Spinal cord (tissue), 10 donors: ENCODE results near the gene MTURN. TPM values are rescaled to one million over a fixed set of nuclear protein-coding genes. Genes with fewer than 3 reads are reported as not detected.
"Not testable (repeated sequence)": the region's sequence is repeated elsewhere in the genome, so short reads cannot be mapped to it uniquely, and the experiment has no call there.

Experiments used
- DNase-seq, 6 donors: peaks; one replicate each; pipeline versions ENCODE4 v3.0.0 to v3.0.0-alpha.2; 2013 to 2015; ENCODE audit warnings: low spot score in 6 of 6, low read depth in 4 of 6
- H3K27ac ChIP-seq: one replicate; pipeline ENCODE4 v1.5.1; 2013; ENCODE audit warnings: low read depth, low read length, control low read depth
- H3K27me3 ChIP-seq: one replicate; pipeline ENCODE4 v1.6.1; 2013; ENCODE audit warnings: low read length; ENCODE audit not compliant: control insufficient read depth, insufficient read depth
- H3K36me3 ChIP-seq: one replicate; pipeline ENCODE4 v1.6.1; 2013; ENCODE audit warnings: low read length; ENCODE audit not compliant: control insufficient read depth, insufficient read depth
- H3K4me1 ChIP-seq: one replicate; pipeline ENCODE4 v1.6.1; 2013; ENCODE audit warnings: low read length; ENCODE audit not compliant: control insufficient read depth, insufficient read depth
- H3K4me3 ChIP-seq: one replicate; pipeline ENCODE4 v1.5.1; 2013; ENCODE audit warnings: low read depth, low read length, control low read depth
- H3K9me3 ChIP-seq: one replicate; pipeline ENCODE4 v1.6.1; 2013; ENCODE audit warnings: low read length; ENCODE audit not compliant: control insufficient read depth, insufficient read depth
- WGBS: methylation state at CpG from one replicate; pipeline ENCODE4 v1.1.5; 2013; ENCODE audit warnings: missing lambda C conversion rate; ENCODE audit not compliant: insufficient coverage; 5-methylcytosine and 5-hydroxymethylcytosine counted together
- long read RNA-seq, 4 donors: transcript quantifications; one replicate each; lab custom pipeline, GENCODE V29; 2026
- polyA plus RNA-seq, 2 donors: library from polyadenylated mRNA; unstranded; fragments of 120-200 nt; gene quantifications; one replicate each; pipeline ENCODE4 v1.2.1, GENCODE V29; 2013; ENCODE audit not compliant: insufficient read length in 2 of 2
- total RNA-seq, 2 donors: library from RNA; depleted of rRNA in 1 of 2; stranded (reverse); fragments of 120-200 nt in 1 of 2; fragments of >200 nt in 1 of 2; gene quantifications; one replicate each; pipeline versions ENCODE4 v1.2.3 to v1.2.4, GENCODE V29; 2013 to 2014
- donor health status: healthy.

The MTURN gene
- total RNA-seq (100 to 1,000 TPM in 1 of 2 donors, 10 to 100 TPM in 1; 98.3 to 285 TPM), polyA plus RNA-seq (100 to 1,000 TPM; 169 to 218 TPM)
- long read RNA-seq, donor 1, full-length matches to known transcripts: 54 of 54 reads
- long read RNA-seq, donor 1, partial matches to known transcripts: 0 of 54 reads
- long read RNA-seq, donor 1, other reads (novel, unspliced or antisense): 0 of 54 reads
- long read RNA-seq, donor 2, full-length matches to known transcripts: 27 of 27 reads
- long read RNA-seq, donor 2, partial matches to known transcripts: 0 of 27 reads
- long read RNA-seq, donor 2, other reads (novel, unspliced or antisense): 0 of 27 reads
- long read RNA-seq, donor 3, full-length matches to known transcripts: 34 of 34 reads
- long read RNA-seq, donor 3, partial matches to known transcripts: 0 of 34 reads
- long read RNA-seq, donor 3, other reads (novel, unspliced or antisense): 0 of 34 reads
- long read RNA-seq, donor 4, full-length matches to known transcripts: 29 of 53 reads
- long read RNA-seq, donor 4, partial matches to known transcripts: 24 of 53 reads
- long read RNA-seq, donor 4, other reads (novel, unspliced or antisense): 0 of 53 reads

DNA sequence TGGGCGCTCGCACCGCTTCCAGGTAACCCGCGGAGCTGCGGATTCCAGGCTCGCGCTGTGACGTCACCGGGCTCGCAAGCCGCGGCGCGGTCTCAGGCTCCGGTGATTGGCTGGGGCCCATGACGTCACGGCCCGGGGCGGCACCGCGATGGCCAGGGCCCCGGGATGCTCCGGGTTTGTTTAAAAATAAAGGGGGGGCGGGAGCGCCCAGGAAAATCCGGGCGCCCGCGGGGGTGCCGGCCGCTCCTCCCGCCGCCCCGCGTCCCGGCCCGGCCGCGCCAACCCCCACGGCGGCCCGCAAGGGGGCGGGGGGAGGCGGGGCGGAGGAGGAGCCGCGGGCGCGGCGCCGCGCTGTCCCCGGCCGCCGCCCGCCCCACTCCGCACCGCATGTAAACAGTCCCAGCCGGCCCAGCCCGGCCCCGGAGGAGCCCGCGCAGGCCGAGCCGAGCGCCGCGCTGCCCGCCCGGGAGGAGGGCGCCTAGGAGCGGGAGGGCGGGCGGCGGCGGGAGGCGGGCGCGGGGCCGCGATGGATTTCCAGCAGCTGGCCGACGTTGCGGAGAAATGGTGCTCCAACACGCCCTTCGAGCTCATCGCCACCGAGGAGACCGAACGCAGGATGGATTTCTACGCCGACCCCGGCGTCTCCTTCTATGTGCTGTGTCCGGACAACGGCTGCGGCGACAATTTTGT, at the start of gene MTURN:
Gene MTURN, plus strand, starts transcription at position 376 of the 690 bp plus-strand sequence. Its CDS starts 151 bp downstream, at position 527.
- WGBS: under 1% methylated on average over 98 of the region's 99 CpGs
- H3K27ac ChIP-seq: peak within 1 kb of the TSS; percentile 86

DNA sequence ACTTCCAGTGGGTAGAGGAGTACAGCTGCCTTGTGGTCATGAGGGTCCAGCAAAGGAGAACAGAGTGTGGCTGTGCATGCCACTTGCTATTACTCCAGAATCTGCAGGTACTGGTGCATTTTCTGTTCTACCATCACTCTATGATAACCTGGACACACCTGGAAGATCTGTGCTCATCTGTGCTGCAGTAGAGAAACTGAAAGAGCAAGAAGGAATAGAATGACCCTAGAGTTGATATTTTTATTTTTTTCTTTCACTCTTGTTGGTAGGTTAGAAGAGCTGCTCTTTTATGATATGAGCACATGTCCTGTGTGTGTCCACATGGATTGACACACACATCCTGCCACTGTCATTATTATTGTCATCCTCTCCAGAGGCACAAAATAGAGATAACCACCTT, 48.3 kb upstream of the MTURN start:
- Histone ChIP-seq H3K4me1 (no peaks in the 10 kb centered on the region), H3K27me3 (no peaks in the 10 kb centered on the region), H3K36me3 (no peaks in the 10 kb centered on the region), H3K4me3 (no peak overlapping the region), H3K9me3 (no peaks in the 10 kb centered on the region), H3K27ac (no peak overlapping the region)
- no peak for DNase-seq

More for the DNA sequence above, at the start of gene MTURN:
- Histone ChIP-seq H3K4me3 (peak within 1 kb of the TSS; percentile 90), H3K4me1 (peaks cover 15% of the 10 kb centered on the region), H3K36me3 (peaks cover 2% of the 10 kb centered on the region), H3K9me3 (no peaks in the 10 kb centered on the region), H3K27me3 (no peaks in the 10 kb centered on the region)
- peak in 4 of 6 donors; percentile 76 to 97 (median 89) for DNase-seq

DNA sequence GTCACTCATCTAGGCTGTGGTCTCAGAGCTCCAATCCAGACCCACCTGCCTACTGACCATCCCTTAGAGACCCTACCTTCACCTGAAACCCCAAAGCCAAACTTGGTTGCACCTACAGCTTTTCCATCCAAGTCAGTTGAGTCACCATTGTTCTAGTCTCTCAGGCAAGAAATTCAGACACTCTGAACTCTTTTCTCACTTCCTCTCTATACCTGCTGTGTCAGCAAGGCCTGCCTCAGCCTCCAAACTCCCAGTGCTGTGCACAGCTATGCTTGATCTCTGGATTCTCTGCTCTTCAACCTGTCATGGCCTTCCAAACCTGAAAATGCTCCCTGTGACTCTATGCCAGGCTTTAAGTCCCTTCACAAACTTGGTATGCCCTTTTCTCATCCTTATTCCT, 47.4 kb upstream of the MTURN start:
- Histone ChIP-seq H3K9me3 (no peaks in the 10 kb centered on the region), H3K36me3 (no peaks in the 10 kb centered on the region), H3K4me1 (no peaks in the 10 kb centered on the region), H3K27ac (no peak overlapping the region), H3K4me3 (no peak overlapping the region), H3K27me3 (no peaks in the 10 kb centered on the region)
- no peak for DNase-seq

DNA sequence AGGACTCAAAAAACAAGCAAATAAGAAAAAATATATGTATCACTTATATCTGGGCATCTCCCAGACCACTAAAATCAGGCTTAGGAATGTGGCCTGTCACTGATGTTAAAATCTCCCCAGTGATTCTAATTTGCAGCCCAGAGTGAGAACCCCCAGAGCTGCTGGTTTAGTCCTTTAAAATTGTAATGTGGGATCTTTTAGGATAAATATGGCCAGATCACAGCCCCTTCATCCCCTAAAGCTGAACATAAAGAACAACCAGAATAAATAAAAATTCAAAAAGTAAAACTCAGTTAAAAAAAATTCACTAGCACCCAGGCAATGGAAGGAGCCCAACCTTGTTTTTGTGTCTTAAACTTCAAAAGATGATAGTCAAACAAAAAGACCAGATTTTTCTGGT, 46.4 kb upstream of the MTURN start:
- Histone ChIP-seq H3K4me3 (no peak overlapping the region), H3K27ac (no peak overlapping the region), H3K9me3 (no peaks in the 10 kb centered on the region), H3K27me3 (no peaks in the 10 kb centered on the region), H3K36me3 (no peaks in the 10 kb centered on the region), H3K4me1 (no peaks in the 10 kb centered on the region)
- no peak for DNase-seq

DNA sequence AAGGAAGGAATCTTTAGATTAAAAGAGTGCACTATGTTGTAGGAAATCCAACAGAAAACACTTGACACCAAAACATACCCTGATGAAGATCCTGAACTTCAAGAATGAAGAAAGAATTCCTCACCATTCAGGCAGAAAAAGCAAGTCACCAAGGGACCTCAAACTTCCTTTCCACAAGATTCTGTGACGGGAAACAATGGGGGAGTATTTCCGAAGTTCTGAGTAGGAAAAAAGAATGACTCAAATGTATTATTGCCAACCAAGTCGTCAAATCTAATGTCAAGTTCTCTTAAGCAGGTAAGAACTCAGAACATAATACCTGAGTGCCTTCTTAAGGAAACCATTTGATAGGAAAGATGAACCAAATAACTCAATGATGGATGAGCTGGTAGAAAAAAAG, 44.7 kb upstream of the MTURN start:
- H3K4me1 ChIP-seq: no peaks in the 10 kb centered on the region
- WGBS: no CpG with 5 or more reads among the region's 3 CpGs
- no peak overlapping the region for H3K4me3 ChIP-seq
- no peak for DNase-seq
- H3K27me3 ChIP-seq: no peaks in the 10 kb centered on the region
- no peaks in the 10 kb centered on the region for H3K9me3 ChIP-seq
- H3K27ac ChIP-seq: no peak overlapping the region
- H3K36me3 ChIP-seq: no peaks in the 10 kb centered on the region

DNA sequence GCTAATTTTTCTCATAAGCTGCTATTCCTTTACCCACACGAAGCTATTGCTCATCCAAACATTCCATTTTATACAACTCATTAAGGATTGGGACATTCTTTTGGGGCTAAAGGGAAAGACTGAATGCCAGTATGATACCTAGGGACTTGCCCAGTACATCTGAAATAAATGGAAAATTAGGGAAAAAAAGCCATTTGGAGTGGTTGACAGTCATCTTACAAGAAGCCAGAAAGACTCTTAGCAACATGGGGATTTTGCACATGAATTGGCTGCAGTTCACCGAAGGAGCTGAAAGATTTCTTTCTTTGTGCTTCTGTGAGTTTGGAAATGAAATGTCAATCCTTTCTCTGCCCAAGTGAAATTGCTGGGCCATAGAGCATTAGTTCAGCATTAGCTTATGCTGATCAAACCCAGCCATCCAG, 43.3 kb upstream of the MTURN start:
- H3K27ac ChIP-seq: no peak overlapping the region
- no peaks in the 10 kb centered on the region for H3K27me3 ChIP-seq
- 50% methylated on average over 1 of the region's 2 CpGs for WGBS
- no peaks in the 10 kb centered on the region for H3K9me3 ChIP-seq
- H3K36me3 ChIP-seq: no peaks in the 10 kb centered on the region
- no peak overlapping the region for H3K4me3 ChIP-seq
- no peaks in the 10 kb centered on the region for H3K4me1 ChIP-seq
- peak in 2 of 6 donors; percentile 12 to 80 for DNase-seq

DNA sequence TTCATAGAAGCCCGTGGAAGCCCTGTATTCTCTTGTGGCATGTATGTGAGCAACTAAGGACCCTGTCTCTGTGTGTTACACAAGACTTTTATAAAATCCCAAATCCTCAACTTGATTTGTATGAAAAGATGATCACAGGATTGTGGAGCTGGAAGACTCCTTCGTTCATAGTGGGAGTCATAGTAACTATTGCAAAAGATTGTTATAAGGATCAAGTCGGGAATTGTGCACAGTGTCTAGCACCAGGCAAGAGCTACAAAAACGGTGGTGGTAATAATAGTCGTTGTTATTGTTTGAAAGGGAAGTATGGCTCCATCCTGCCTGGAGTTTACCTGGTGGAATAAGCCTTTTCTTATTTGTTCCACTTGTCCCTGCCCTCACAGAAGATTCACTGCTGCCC, 42.8 kb upstream of the MTURN start:
- Histone ChIP-seq H3K4me3 (no peak overlapping the region), H3K27me3 (no peaks in the 10 kb centered on the region), H3K36me3 (no peaks in the 10 kb centered on the region), H3K4me1 (no peaks in the 10 kb centered on the region), H3K27ac (no peak overlapping the region), H3K9me3 (no peaks in the 10 kb centered on the region)
- WGBS: 76% methylated on average over 2 of the region's 5 CpGs
- no peak for DNase-seq

DNA sequence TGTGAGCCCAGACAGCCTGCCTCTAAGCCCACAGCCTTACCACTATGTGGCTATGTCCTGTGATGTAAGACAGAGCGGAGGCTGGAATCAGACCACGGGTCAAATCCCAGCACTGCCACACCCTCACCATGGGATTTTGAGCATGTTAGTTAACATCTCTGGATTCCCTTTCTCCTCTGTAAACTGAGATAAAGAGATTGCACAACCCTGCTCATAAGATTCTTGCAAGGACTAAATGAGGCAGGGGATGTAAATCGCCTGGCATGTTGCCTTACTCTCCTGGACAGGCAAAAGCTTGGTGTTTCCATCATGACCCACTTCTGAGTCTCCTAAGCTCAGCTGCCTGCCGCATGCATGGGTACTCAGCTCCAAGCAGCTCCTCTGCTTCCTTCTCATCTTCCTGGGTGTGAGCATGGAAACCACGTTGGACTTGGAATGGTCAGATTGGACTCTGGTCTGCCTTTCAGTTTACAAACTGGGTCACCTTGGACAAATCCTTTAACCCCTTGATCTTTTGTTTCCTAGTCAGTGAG, 41.3 kb upstream of the MTURN start:
- Histone ChIP-seq H3K4me3 (no peak overlapping the region), H3K27ac (no peak overlapping the region), H3K4me1 (no peaks in the 10 kb centered on the region), H3K27me3 (no peaks in the 10 kb centered on the region), H3K36me3 (no peaks in the 10 kb centered on the region), H3K9me3 (no peaks in the 10 kb centered on the region)
- no peak for DNase-seq
- WGBS: 88% methylated on average over 5 of the region's 5 CpGs

DNA sequence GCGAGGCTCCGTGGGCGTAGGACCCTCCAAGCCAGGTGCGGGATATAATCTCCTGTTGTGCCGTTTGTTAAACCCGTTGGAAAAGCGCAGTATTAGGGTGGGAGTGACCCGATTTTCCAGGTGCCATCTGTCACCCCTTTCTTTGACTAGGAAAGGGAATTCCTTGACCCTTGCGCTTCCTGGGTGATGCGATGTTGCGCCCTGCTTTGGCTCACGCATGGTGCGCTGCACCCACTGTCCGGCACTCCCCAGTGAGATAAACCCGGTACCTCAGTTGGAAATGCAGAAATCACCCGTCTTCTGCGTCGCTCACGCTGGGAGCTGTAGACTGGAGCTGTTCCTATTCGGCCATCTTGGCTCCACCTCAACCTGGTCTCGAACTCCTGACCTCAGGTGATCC, 36.2 kb upstream of the MTURN start:
- WGBS: 98% methylated on average over 20 of the region's 21 CpGs
- not testable (repeated sequence) for H3K4me1 ChIP-seq, H3K36me3 ChIP-seq, H3K9me3 ChIP-seq, H3K4me3 ChIP-seq, DNase-seq, H3K27me3 ChIP-seq, H3K27ac ChIP-seq
